Liver (tissue), 9 donors: Measurements from ENCODE around the gene CA10. TPM values are rescaled to one million over a fixed set of nuclear protein-coding genes. Genes with fewer than 3 reads are reported as not detected.

ENCODE experiments used
- DNase-seq: peaks from one replicate; pipeline ENCODE4 v3.0.0-alpha.2; 2017; ENCODE audit warnings: low spot score
- H3K27ac ChIP-seq, 2 donors: one replicate each; pipeline ENCODE4 v1.7.0; 2013; ENCODE audit warnings: inconsistent platforms in 2 of 2, low read length in 2 of 2, control low read depth in 1 of 2, low read depth in 1 of 2, mild to moderate bottlenecking in 1 of 2
- H3K27me3 ChIP-seq, 4 donors: one replicate each; pipeline versions ENCODE4 v1.6.1 to v1.7.0; 2013; ENCODE audit warnings: low read length in 3 of 4, inconsistent platforms in 1 of 4, mild to moderate bottlenecking in 1 of 4, moderate library complexity in 1 of 4; ENCODE audit not compliant: control insufficient read depth in 4 of 4, insufficient read depth in 4 of 4
- H3K36me3 ChIP-seq, 4 donors: one replicate each; pipeline versions ENCODE4 v1.6.1 to v1.7.0; 2013; ENCODE audit warnings: low read length in 3 of 4, mild to moderate bottlenecking in 3 of 4, low read depth in 1 of 4, moderate library complexity in 1 of 4; ENCODE audit not compliant: control insufficient read depth in 4 of 4, insufficient read depth in 3 of 4
- H3K4me1 ChIP-seq, 4 donors: one replicate each; pipeline versions ENCODE4 v1.6.1 to v1.7.0; 2013; ENCODE audit warnings: low read length in 3 of 4, mild to moderate bottlenecking in 3 of 4, moderate library complexity in 1 of 4; ENCODE audit not compliant: control insufficient read depth in 4 of 4, insufficient read depth in 4 of 4
- H3K4me3 ChIP-seq, 3 donors: one replicate each; pipeline versions ENCODE4 v1.6.1 to v1.7.0; 2013; ENCODE audit warnings: low read length in 3 of 3, control low read depth in 1 of 3, low read depth in 1 of 3, mild to moderate bottlenecking in 1 of 3
- H3K9ac ChIP-seq, 2 donors: one replicate each; pipeline ENCODE4 v1.7.0; 2013; ENCODE audit warnings: low read length in 2 of 2, mild to moderate bottlenecking in 2 of 2, moderate library complexity in 2 of 2, control low read depth in 1 of 2, low read depth in 1 of 2
- H3K9me3 ChIP-seq, 4 donors: one replicate each; pipeline versions ENCODE4 v1.6.1 to v1.7.0; 2013; ENCODE audit warnings: low read length in 3 of 4; ENCODE audit not compliant: control insufficient read depth in 4 of 4
- ATF3 ChIP-seq: IDR thresholded peaks from 2 replicates; pipeline ENCODE4 v1.6.1; 2016; ENCODE audit warnings: antibody characterized with exemption
- CTCF ChIP-seq: fragments of 150-350 bp; IDR thresholded peaks from 2 replicates; pipeline ENCODE4 v1.5.1; 2017; ENCODE audit warnings: improper control_type of control experiment, low read depth, low read length; ENCODE audit not compliant: missing input control
- EGR1 ChIP-seq, 2 donors: IDR thresholded peaks; 2 replicates each; pipeline ENCODE4 v1.6.1; 2016 to 2018; ENCODE audit warnings: antibody characterized with exemption in 2 of 2, low read depth in 2 of 2
- FOXA1 ChIP-seq: IDR thresholded peaks from 2 replicates; pipeline ENCODE4 v1.6.1; 2016; ENCODE audit warnings: antibody characterized with exemption
- FOXA2 ChIP-seq: IDR thresholded peaks from 2 replicates; pipeline ENCODE4 v1.6.1; 2016; ENCODE audit warnings: antibody characterized with exemption
- GABPA ChIP-seq, 2 donors: IDR thresholded peaks in 1 of 2; conservative IDR thresholded peaks in 1 of 2; 2 replicates each; pipeline ENCODE4 v1.6.1; 2016; ENCODE audit warnings: antibody characterized with exemption in 2 of 2, mild to moderate bottlenecking in 1 of 2, moderate library complexity in 1 of 2
- HNF4A ChIP-seq, 2 donors: conservative IDR thresholded peaks; 2 replicates each; pipeline ENCODE4 v1.6.1; 2016; ENCODE audit warnings: antibody characterized with exemption in 2 of 2, mild to moderate bottlenecking in 2 of 2
- HNF4G ChIP-seq: IDR thresholded peaks from 2 replicates; pipeline ENCODE4 v1.6.1; 2016; ENCODE audit warnings: antibody characterized with exemption
- JUND ChIP-seq, 2 donors: IDR thresholded peaks; 2 replicates each; pipeline ENCODE4 v1.6.1; 2016; ENCODE audit warnings: antibody characterized with exemption in 2 of 2
- MAX ChIP-seq: IDR thresholded peaks from 2 replicates; pipeline ENCODE4 v1.6.1; 2016; ENCODE audit warnings: antibody characterized with exemption
- NR2F2 ChIP-seq: IDR thresholded peaks from 2 replicates; pipeline ENCODE4 v1.6.1; 2016; ENCODE audit warnings: antibody characterized with exemption
- RAD21 ChIP-seq, 2 donors: IDR thresholded peaks; 2 replicates each; pipeline ENCODE4 v1.6.1; 2016; ENCODE audit warnings: antibody characterized with exemption in 2 of 2, mild to moderate bottlenecking in 2 of 2
- REST ChIP-seq: IDR thresholded peaks from 2 replicates; pipeline ENCODE4 v1.6.1; 2016; ENCODE audit warnings: antibody characterized with exemption, mild to moderate bottlenecking
- RXRA ChIP-seq, 2 donors: IDR thresholded peaks; 2 replicates each; pipeline ENCODE4 v1.6.1; 2017 to 2018; ENCODE audit warnings: antibody characterized with exemption in 2 of 2, mild to moderate bottlenecking in 1 of 2
- SP1 ChIP-seq: IDR thresholded peaks from 2 replicates; pipeline ENCODE4 v1.6.1; 2018; ENCODE audit warnings: antibody characterized with exemption, mild to moderate bottlenecking
- TAF1 ChIP-seq: conservative IDR thresholded peaks from 2 replicates; pipeline ENCODE4 v1.6.1; 2016; ENCODE audit warnings: antibody characterized with exemption, mild to moderate bottlenecking
- YY1 ChIP-seq: IDR thresholded peaks from 2 replicates; pipeline ENCODE4 v1.6.1; 2016; ENCODE audit warnings: antibody characterized with exemption, mild to moderate bottlenecking
- ZBTB33 ChIP-seq: IDR thresholded peaks from 2 replicates; pipeline ENCODE4 v1.6.1; 2016; ENCODE audit warnings: antibody characterized with exemption
- WGBS: extraction: QIAGEN DNeasy Blood & Tissue Kit; methylation state at CpG from one replicate; pipeline ENCODE4 v1.1.7; 2013; 5-methylcytosine and 5-hydroxymethylcytosine counted together
- polyA plus RNA-seq, 2 donors: library from polyadenylated mRNA; stranded (reverse) in 1 of 2; unstranded in 1 of 2; fragments of 200-250 nt in 1 of 2; fragments of >200 nt in 1 of 2; fragmentation: Nextera tagmentation in 1 of 2; extraction: Ambion mirVana in 1 of 2; gene quantifications; one replicate each; pipeline versions ENCODE4 v1.2.1 to v1.2.3, GENCODE V29; 2013 to 2015
- total RNA-seq, 2 donors: library from RNA; depleted of rRNA; stranded (reverse); fragments of >200 nt; gene quantifications; one replicate each; pipeline ENCODE4 v1.2.3, GENCODE V29; 2014
- donor health status: healthy.
- donor health status: healthy.
- donor health status: healthy.
- donor health status: healthy.
- donor health status: healthy.

Gene CA10
- total and polyA plus RNA-seq, 4 donors = 0.05 TPM; not detected in 3

GRCh38 chr17:51703361-51704341 lies 454.9 kb downstream of the CA10 start:
- H3K36me3 ChIP-seq = no peaks in the 10 kb centered on the region
- peak overlapping the region in 1 of 2 donors; percentile 13 for H3K27ac ChIP-seq
- WGBS = 51% methylated on average over 8 of the region's 8 CpGs
- DNase-seq = no peak
- no peak overlapping the region for H3K4me3 ChIP-seq
- no peak for TF ChIP-seq REST
- TF ChIP-seq EGR1 (IDR thresholded peaks at IDR 0.05; ENCODE audit: low read depth in 2 of 2) = no peak
- TF ChIP-seq JUND (IDR thresholded peaks at IDR 0.05) = peak; percentile 42 to 78
- TF ChIP-seq YY1 = peak; percentile 41
- no peak for TF ChIP-seq CTCF
- no peak for TF ChIP-seq GABPA (IDR thresholded peaks at IDR 0.05 in 1 of 2, conservative IDR thresholded peaks at IDR 0.05 in 1 of 2)
- no peak for TF ChIP-seq HNF4G
- peak; percentile 12 for TF ChIP-seq ATF3
- TF ChIP-seq MAX = peak; percentile 18
- peak; percentile 66 to 74 for TF ChIP-seq RXRA (IDR thresholded peaks at IDR 0.05)
- no peak for TF ChIP-seq SP1
- peak; percentile 52 to 67 for TF ChIP-seq HNF4A (conservative IDR thresholded peaks at IDR 0.05)
- no peak for TF ChIP-seq FOXA2
- TF ChIP-seq FOXA1 = peak; percentile 14
- TF ChIP-seq NR2F2 = peak; percentile 29
- TF ChIP-seq ZBTB33 = peak; percentile 57
- peak in 1 of 2 donors; percentile 10 for TF ChIP-seq RAD21 (IDR thresholded peaks at IDR 0.05)
- TF ChIP-seq TAF1 = no peak
- peaks cover 4 to 23% (median 9%) of the 10 kb centered on the region in 4 donors for H3K4me1 ChIP-seq
- H3K27me3 ChIP-seq = no peaks in the 10 kb centered on the region
- H3K9ac ChIP-seq = no peak overlapping the region
- no peaks in the 10 kb centered on the region for H3K9me3 ChIP-seq
